ENCODE measurements around the gene PDCD1.

The PDCD1 gene

DNA sequence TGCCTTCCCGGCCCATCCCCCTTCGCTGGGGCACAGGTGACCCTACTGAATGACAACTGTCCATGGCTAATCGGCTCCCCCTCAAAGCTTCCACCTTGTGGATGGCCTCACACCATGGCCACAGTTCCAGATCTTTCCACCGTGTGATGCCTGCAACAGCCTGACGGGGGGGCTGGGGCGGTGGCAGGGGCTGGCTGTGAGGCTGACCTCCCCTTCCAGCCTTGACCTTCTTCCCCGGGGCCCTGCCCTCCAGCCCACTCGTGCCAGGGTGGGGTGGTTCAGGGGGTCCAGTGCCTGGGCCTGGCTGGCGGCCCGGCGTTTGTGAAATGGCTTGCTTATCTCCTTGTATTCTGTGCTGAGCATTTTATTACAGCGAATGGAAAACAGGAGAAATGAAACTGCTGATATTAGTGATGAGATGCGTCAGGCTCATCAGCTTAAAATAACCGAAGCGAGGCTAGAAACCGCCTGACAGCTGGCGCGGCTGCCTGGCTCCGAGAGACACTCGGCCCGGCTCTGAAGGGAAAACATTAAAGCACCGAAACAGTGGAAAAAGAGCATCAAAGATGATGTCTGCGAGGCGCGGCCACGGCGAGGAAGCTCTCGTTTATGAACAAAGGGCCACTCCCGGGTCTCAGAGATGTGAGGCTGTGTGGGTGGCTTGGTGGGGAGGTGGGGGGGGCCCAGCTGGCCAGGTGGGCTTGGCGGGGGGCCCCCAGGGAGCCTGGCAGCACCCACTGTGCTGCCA lies 916 bp upstream of the PDCD1 start:
- peaks cover 19% of the 10 kb centered on the region for H3K27me3 Mint-ChIP-seq
- H3K27ac Mint-ChIP-seq, result peak overlapping the region; percentile 94
- ATAC-seq (ENCODE audit: low read depth), result peak; percentile 83
- H3K9me3 Mint-ChIP-seq, result no peaks in the 10 kb centered on the region
- H3K36me3 Mint-ChIP-seq, result peaks cover 4% of the 10 kb centered on the region
- DNase-seq (ENCODE audit: low spot score in 2 of 2), result peak; percentile 57 to 59
- peak overlapping the region; percentile 88 for H3K4me3 Mint-ChIP-seq
- peaks cover 29% of the 10 kb centered on the region for H3K4me1 Mint-ChIP-seq

DNA sequence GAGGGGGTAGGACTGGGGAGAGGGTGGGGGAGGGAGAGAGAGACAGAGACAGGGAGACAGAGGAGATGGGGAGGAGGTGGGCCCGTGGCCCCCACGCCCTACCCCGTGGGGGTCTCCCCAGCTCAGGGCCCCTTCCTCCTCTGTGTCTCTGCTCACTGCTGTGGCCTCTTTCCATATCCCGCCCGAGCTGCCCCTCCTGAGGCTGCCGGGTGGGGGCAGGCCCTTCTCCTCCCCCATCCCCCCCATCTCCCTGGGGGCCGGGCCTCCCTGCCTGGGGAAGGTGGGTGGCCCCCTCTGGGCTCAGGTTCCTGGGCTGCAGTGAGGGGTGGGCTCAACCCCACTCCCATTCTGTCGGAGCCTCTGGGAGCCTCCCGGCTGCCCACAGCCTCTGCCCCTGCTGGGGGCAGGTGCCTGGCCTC lies 332 bp upstream of the PDCD1 start:
- Mint-ChIP-seq H3K4me3 (peak overlapping the region; percentile 88), H3K9me3 (no peaks in the 10 kb centered on the region), H3K27me3 (peaks cover 13% of the 10 kb centered on the region), H3K4me1 (peaks cover 23% of the 10 kb centered on the region), H3K27ac (peak overlapping the region; percentile 94), H3K36me3 (peaks cover under 1% of the 10 kb centered on the region)
- DNase-seq (ENCODE audit: low spot score in 2 of 2) (no peak), ATAC-seq (ENCODE audit: low read depth) (peak; percentile 11)

GRCh38 chr2:241857572-241858121 lies 1.0 kb downstream of the PDCD1 start:
- ATAC-seq (ENCODE audit: low read depth), result no peak
- Mint-ChIP-seq H3K4me3 (peak overlapping the region; percentile 54), H3K4me1 (peaks cover 20% of the 10 kb centered on the region), H3K36me3 (no peaks in the 10 kb centered on the region), H3K9me3 (no peaks in the 10 kb centered on the region), H3K27me3 (peaks cover 12% of the 10 kb centered on the region), H3K27ac (no peak overlapping the region)
- DNase-seq (ENCODE audit: low spot score in 2 of 2), result no peak

- Mint-ChIP-seq H3K27me3 (peaks cover 11% of the 10 kb centered on the region), H3K36me3 (no peaks in the 10 kb centered on the region), H3K27ac (peak overlapping the region; percentile 20), H3K4me1 (peaks cover 20% of the 10 kb centered on the region), H3K9me3 (no peaks in the 10 kb centered on the region), H3K4me3 (no peak overlapping the region)
- no peak for ATAC-seq (ENCODE audit: low read depth)
- no peak for DNase-seq (ENCODE audit: low spot score in 2 of 2)
These were observed 1.6 kb downstream of the PDCD1 start for GRCh38 chr2:241857041-241857541.

DNA sequence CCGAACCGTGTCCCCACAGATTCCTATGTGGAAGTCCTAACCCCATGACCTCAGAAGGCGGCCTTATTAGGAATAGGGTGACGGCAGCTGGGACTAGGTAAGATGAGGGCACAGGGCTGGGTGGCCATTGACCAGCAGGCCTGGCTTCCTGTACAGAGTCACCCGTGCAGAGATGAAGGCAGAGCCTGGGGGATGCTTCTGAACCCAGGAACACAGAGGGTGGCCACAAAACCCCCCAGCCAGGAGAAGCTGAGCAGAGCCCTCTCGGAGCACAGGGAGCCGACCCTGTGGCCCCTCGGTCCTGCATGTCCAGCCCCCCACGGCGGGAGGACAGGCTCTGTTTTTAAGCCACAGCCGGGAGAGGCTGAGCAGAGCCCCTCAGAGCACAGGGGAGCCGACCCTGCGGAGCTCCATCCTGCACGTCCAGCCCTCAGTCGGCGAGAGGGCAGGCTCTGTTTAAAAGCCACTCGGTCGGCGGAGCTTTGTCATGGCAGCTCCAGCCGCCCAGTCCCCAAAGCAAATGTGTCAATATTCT lies 2.7 kb downstream of the PDCD1 start:
- Mint-ChIP-seq H3K27me3 (peaks cover under 1% of the 10 kb centered on the region), H3K4me3 (no peak overlapping the region), H3K4me1 (peaks cover 9% of the 10 kb centered on the region), H3K27ac (peak overlapping the region; percentile 41), H3K9me3 (no peaks in the 10 kb centered on the region), H3K36me3 (no peaks in the 10 kb centered on the region)
- DNase-seq (ENCODE audit: low spot score in 2 of 2) (no peak), ATAC-seq (ENCODE audit: low read depth) (no peak)

- Mint-ChIP-seq H3K36me3 (no peaks in the 10 kb centered on the region), H3K4me3 (no peak overlapping the region), H3K27ac (peak overlapping the region; percentile 41), H3K4me1 (peaks cover 9% of the 10 kb centered on the region), H3K9me3 (no peaks in the 10 kb centered on the region), H3K27me3 (no peaks in the 10 kb centered on the region)
- ATAC-seq (ENCODE audit: low read depth) (no peak), DNase-seq (ENCODE audit: low spot score in 2 of 2) (no peak)
These were observed 3.3 kb downstream of the PDCD1 start for GRCh38 chr2:241855245-241855887.

GRCh38 chr2:241854342-241855244 lies 4.1 kb downstream of the PDCD1 start:
- ATAC-seq (ENCODE audit: low read depth), result no peak
- no peak for DNase-seq (ENCODE audit: low spot score in 2 of 2)
- Mint-ChIP-seq H3K9me3 (no peaks in the 10 kb centered on the region), H3K4me3 (no peak overlapping the region), H3K27me3 (no peaks in the 10 kb centered on the region), H3K4me1 (peaks cover 6% of the 10 kb centered on the region), H3K36me3 (no peaks in the 10 kb centered on the region), H3K27ac (no peak overlapping the region)

GRCh38 chr2:241853651-241854341 lies 4.9 kb downstream of the PDCD1 start:
- Mint-ChIP-seq H3K9me3 (no peaks in the 10 kb centered on the region), H3K27me3 (no peaks in the 10 kb centered on the region), H3K4me1 (peaks cover 2% of the 10 kb centered on the region), H3K27ac (no peak overlapping the region), H3K4me3 (no peak overlapping the region), H3K36me3 (no peaks in the 10 kb centered on the region)
- DNase-seq (ENCODE audit: low spot score in 2 of 2) (no peak), ATAC-seq (ENCODE audit: low read depth) (no peak)

DNA sequence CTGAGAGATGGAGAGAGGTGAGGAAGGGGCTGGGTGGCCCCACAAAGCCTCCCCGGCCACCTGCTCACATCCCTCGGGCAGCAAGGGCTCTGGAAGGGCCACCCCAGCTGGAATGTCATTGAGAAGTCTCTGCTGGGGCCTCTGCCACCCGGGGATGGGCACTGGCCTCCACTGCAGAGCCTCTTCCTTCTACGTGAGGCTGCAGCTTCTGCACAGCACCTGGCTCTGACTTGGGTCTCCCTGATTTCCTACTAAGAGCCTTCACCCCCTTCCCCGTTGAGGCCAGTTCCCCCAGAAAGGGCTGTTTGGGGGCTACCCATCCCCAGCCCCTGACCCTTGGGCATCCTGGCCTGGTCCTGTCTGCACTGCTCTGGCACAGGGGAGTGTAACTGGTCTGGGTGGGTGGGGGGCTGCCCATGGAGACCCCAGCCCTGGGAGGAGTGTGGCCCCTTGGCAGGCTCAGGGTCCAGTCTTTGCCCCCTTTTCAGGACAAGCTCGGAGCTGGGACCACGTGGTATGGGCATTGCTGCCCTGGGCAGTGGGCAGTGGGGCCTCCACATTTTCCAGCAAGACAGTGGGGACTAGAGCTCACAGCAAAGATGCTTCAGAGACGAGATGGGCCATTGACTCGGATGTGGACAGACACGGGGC lies 5.6 kb downstream of the PDCD1 start:
- H3K4me3 Mint-ChIP-seq, result no peak overlapping the region
- DNase-seq (ENCODE audit: low spot score in 2 of 2) (no peak), ATAC-seq (ENCODE audit: low read depth) (no peak)
- H3K27ac Mint-ChIP-seq, result no peak overlapping the region
- no peaks in the 10 kb centered on the region for H3K9me3 Mint-ChIP-seq
- H3K27me3 Mint-ChIP-seq, result no peaks in the 10 kb centered on the region
- no peaks in the 10 kb centered on the region for H3K4me1 Mint-ChIP-seq
- no peaks in the 10 kb centered on the region for H3K36me3 Mint-ChIP-seq

GRCh38 chr2:241852116-241852980 lies 6.3 kb downstream of the PDCD1 start:
- H3K36me3 Mint-ChIP-seq, result no peaks in the 10 kb centered on the region
- no peak overlapping the region for H3K27ac Mint-ChIP-seq
- DNase-seq (ENCODE audit: low spot score in 2 of 2) (no peak), ATAC-seq (ENCODE audit: low read depth) (no peak)
- no peaks in the 10 kb centered on the region for H3K27me3 Mint-ChIP-seq
- no peaks in the 10 kb centered on the region for H3K9me3 Mint-ChIP-seq
- no peak overlapping the region for H3K4me3 Mint-ChIP-seq
- no peaks in the 10 kb centered on the region for H3K4me1 Mint-ChIP-seq

- no peak overlapping the region for H3K4me3 Mint-ChIP-seq
- H3K9me3 Mint-ChIP-seq, result no peaks in the 10 kb centered on the region
- H3K36me3 Mint-ChIP-seq, result no peaks in the 10 kb centered on the region
- ATAC-seq (ENCODE audit: low read depth), result no peak
- H3K4me1 Mint-ChIP-seq, result peaks cover under 1% of the 10 kb centered on the region
- no peak for DNase-seq (ENCODE audit: low spot score in 2 of 2)
- H3K27ac Mint-ChIP-seq, result no peak overlapping the region
- H3K27me3 Mint-ChIP-seq, result no peaks in the 10 kb centered on the region
These were observed 7.2 kb downstream of the PDCD1 start for GRCh38 chr2:241851325-241852115.

Data from memory B cell (primary cell).